Measurements from ENCODE around the gene STH.

The STH gene

GRCh38 chr17:45968732-45969131, 30.3 kb upstream of the STH start:
- DNase-seq, result no peak

- no peak for DNase-seq
Measured at GRCh38 chr17:45969726-45970125, 29.3 kb upstream of the STH start.

DNA sequence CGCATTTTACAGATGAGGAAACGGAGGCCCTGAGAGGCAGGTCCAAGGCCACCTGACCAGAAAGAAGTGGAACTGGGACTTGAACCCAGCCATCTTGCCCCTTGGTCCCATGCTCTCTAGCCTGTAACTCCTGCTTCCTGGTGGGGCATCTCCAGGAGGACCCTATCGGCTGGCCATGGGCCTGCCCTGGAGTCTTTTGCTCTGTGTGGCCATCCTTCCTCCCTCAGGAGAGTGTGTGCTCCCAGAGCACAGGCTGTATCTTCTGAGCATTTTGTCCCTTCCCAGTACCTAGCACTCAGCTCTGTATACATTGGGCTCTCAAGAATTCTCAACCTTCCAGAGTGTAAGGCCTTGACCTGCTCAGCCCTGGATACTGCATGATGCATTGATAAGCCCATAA, 28.4 kb upstream of the STH start:
- no peak for DNase-seq

- no peak for DNase-seq
Measured at GRCh38 chr17:45971698-45972141, 27.3 kb upstream of the STH start.

DNA sequence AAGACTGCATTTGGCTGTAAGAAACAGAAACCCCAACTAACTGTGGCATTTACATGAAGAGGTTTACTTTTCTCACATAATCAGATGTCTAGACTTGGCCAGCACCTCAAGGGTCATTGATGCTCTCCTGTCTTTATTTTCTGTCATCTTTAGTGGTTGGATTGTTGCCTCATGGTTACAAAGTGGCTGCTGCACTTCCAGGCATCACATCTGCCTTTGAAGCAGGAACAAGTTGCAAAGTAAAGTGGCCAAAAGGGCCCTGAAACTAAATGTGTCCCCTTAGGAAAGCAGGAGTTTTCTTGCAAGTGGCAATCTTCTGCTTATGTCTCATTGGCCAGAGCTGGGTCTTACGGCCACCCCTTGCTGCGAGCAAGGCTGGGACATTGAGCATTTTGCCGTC, 26.5 kb upstream of the STH start:
- no peak for DNase-seq

GRCh38 chr17:45973099-45973780, 25.8 kb upstream of the STH start:
- DNase-seq, result no peak

DNA sequence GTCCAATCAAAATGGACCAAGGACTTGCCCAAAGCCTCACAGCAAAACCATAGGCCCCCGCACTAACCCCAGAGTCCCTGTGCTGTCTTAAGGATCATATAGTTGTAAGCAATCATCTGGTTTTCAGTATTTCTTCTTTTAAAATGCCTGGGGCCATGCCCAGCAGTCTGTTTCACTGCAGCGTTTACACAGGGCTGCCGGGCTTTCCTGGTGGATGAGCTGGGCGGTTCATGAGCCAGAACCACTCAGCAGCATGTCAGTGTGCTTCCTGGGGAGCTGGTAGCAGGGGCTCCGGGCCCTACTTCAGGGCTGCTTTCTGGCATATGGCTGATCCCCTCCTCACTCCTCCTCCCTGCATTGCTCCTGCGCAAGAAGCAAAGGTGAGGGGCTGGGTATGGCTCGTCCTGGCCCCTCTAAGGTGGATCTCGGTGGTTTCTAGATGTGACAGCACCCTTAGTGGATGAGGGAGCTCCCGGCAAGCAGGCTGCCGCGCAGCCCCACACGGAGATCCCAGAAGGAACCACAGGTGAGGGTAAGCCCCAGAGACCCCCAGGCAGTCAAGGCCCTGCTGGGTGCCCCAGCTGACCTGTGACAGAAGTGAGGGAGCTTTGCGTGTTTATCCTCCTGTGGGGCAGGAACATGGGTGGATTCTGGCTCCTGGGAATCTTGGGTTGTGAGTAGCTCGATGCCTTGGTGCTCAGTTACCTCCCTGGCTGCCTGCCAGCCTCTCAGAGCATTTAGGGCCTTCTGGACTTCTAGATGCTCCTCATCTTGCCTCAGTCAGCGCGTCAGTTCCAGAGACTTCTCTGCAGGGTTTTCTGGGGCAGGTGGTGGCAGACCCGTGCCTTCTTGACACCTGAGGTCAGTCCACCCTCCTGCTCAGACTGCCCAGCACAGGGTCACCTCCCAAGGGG, 24.8 kb upstream of the STH start:
- DNase-seq, result no peak

DNA sequence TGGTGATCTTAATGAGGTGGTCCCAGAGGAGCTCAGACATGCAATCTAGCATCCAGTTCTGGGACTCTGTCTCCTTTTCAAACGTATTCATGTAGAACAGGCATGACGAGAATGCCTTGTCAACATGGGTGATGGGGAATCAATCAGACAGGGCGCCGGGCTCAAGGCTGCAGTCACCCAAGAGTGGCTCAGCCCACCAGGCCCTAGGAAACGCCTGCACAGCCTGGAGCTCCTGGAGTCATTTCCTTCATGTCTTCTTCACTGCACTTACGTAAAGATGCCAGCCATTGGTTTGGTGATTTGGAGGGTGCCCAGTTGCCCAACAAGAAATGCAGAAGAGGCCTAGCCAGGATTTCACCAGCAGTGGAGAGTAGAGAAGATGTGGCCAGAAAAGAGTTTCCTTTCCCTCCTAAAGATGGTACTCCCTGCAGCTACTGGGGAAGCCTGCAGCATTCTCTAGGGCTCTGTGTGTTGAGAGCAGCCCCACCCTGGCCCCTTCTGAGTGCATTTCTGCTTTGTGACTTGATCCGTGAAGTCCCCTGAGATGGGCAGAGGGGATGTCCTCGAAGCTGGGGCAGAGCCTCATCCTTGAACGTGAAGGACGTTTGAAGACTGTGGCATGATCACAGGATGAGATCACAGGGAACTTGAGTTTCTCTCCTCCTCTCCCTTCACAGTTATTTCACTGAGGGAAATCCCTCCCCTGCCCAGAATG, 24.0 kb upstream of the STH start:
- DNase-seq, result no peak

DNA sequence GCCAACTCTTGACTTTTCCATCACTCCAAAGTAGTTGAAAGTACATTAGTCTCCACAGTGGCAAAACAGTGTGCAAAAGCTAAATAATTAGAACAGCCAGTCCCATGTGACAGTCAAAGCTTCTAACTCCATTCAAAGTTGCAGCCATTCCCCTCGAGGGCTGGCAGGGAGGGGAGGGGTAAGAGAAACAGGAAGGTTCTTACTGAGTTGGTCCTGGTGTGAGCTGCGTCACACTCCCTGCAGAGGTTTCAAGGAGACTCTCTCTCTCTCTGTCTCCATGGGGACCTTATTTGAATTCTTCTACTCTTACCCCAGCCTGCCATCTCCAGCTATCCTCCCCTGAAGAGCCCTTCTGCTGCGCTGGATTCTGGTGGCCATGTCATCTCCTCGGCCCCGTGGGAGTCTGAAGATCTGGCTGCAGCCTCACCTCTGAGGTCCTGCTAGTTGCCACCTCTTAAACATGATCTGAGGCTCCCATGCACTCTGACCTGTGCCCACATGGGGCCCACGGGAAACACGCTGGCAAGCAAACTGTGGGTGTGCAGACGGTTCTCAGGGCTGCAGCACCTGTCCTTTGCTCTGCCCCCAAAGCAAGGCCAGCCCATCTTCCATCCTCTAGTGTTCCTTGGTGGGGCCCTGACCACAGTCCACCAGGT, 23.3 kb upstream of the STH start:
- DNase-seq, result no peak

DNA sequence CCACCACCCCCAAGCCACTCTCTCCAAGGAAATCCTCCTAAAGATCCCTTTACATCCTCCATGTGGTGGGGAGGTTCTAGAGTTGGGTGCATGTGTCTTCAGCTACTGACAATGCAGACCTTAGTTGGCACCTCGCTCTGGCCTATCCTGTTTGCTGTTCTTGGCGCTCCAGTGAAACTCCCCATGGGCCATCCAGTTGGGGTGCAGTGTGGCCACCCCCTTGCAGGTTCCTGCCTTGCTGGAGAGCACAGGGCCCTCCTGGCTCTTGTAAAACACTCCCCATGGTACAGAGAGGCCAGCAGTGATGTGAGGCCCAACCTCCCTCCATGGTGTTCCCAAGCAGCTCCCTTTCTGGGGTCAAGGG, 22.7 kb upstream of the STH start:
- DNase-seq, result no peak

GRCh38 chr17:45976755-45977505, 22.1 kb upstream of the STH start:
- no peak for DNase-seq

GRCh38 chr17:45977506-45977824, 21.6 kb upstream of the STH start:
- DNase-seq, result no peak

- DNase-seq, result no peak
Measured at GRCh38 chr17:45977976-45978626, 20.9 kb upstream of the STH start.

DNA sequence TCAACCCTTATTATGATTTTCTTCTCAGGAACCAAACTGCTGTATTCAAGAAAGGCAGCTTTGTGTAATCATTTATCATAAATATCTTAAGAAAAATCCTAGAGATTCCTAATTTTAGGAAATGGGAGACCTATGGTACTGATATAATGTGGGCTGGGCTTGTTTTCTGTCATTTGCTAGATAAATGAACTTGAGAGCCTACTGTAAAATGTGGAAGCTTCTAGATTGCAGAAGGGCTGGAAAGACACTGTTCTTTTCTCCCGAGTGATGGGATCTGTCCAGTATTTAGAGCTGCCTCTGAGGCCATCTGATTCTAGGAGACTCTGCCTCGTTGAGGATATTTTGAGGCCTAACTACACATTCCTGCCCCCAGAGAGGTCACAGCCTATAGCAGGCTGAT, 19.9 kb upstream of the STH start:
- no peak for DNase-seq

DNA sequence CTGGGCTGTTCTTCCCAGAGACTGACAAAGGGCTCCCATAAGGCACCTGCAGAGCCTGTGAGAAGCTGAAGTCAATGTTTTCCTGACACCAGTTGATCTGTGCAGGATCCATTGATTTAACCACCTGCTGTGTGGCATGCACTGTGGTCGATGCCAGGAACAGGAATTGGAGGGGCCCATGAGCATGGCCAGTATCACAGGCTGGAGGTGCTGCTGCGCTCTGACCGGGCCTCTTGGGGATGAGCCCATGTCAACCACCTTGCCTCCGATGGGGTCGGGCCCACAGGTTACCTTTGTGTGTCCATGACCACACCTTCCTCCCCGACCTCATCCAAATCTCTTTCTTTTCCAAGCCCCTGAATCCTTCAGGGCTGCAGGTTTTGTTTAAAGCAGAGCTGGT, 18.2 kb upstream of the STH start:
- no peak for DNase-seq

DNA sequence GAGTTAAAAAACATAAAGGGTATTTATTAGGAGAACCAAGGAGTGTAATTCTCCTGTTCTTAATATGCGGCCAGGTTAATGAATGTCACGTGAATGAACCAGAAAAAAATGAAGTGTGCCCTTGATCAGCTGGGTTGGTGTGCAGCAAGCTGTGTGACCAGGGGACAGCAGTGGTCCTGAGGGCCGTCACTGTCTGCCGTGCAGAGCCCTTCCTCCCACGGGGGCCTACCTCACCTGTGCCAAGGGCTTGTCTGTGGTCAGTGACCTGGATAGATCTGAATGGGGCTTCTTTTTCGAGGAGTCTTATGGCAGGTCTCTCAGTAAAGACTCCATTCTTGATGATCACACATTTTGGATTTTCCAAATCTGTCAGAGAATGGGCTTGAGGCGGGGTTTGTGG, 17.7 kb upstream of the STH start:
- DNase-seq, result no peak

DNA sequence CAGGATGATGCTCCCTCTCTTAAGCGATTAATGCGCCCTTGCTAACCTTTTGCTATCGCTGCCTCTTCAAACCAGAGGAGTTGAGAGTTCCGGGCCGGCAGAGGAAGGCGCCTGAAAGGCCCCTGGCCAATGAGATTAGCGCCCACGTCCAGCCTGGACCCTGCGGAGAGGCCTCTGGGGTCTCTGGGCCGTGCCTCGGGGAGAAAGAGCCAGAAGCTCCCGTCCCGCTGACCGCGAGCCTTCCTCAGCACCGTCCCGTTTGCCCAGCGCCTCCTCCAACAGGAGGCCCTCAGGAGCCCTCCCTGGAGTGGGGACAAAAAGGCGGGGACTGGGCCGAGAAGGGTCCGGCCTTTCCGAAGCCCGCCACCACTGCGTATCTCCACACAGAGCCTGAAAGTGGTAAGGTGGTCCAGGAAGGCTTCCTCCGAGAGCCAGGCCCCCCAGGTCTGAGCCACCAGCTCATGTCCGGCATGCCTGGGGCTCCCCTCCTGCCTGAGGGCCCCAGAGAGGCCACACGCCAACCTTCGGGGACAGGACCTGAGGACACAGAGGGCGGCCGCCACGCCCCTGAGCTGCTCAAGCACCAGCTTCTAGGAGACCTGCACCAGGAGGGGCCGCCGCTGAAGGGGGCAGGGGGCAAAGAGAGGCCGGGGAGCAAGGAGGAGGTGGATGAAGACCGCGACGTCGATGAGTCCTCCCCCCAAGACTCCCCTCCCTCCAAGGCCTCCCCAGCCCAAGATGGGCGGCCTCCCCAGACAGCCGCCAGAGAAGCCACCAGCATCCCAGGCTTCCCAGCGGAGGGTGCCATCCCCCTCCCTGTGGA, 16.0 kb upstream of the STH start:
- no peak for DNase-seq

- no peak for DNase-seq
Measured at GRCh38 chr17:45983614-45984310, 15.3 kb upstream of the STH start.

DNA sequence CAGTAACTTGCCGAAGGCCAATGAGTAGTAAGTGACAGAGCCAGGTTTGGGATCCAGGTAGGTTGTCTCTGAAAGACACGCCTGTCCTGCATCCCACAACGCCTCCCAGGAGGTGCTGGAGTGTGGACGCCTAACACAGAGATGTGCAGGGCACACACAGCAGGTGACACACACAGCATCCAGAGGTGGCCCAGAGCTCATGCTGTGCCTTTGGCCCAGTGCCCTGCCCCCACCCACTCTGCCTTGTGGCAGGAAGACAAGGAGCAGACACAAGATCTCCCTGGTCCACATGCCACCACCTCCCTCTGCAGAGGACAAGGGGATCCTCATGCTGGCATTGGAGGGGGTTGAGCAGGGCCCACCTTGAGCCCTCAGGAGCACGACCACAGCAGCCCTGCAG, 14.7 kb upstream of the STH start:
- DNase-seq, result no peak

- DNase-seq, result no peak
Measured at GRCh38 chr17:45985447-45985846, 13.6 kb upstream of the STH start.

- no peak for DNase-seq
Measured at GRCh38 chr17:45986056-45986455, 13.0 kb upstream of the STH start.
